Retina (tissue), 1 donor: ENCODE measurements around the gene SERPINB2.

Source experiments
- DNase-seq: peaks from one replicate; pipeline ENCODE4 v3.0.0-alpha.2; 2016

Gene SERPINB2, protein sequence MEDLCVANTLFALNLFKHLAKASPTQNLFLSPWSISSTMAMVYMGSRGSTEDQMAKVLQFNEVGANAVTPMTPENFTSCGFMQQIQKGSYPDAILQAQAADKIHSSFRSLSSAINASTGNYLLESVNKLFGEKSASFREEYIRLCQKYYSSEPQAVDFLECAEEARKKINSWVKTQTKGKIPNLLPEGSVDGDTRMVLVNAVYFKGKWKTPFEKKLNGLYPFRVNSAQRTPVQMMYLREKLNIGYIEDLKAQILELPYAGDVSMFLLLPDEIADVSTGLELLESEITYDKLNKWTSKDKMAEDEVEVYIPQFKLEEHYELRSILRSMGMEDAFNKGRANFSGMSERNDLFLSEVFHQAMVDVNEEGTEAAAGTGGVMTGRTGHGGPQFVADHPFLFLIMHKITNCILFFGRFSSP

DNA sequence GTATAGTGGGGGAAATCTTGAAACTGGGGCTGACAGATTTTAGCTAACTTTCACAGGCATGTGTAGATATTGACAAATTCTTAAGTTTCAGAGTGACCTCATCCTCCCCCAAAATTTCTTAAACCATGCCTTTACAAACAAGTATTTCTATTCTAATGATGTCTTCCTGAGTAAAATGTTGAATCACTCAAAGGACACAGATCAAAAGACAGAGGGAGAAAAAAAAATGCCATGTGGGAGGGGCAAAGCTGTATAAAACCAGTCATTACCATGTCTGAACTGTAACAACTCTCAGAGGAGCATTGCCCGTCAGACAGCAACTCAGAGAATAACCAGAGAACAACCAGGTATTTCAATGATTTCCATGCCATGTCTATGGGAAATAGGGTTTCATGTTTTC lies at the start of gene SERPINB2:
Gene SERPINB2 (plus strand): TSS at position 282 of the 400 bp plus-strand sequence. CDS start 3,740 bp downstream, outside the sequence.
- no peak for DNase-seq

DNA sequence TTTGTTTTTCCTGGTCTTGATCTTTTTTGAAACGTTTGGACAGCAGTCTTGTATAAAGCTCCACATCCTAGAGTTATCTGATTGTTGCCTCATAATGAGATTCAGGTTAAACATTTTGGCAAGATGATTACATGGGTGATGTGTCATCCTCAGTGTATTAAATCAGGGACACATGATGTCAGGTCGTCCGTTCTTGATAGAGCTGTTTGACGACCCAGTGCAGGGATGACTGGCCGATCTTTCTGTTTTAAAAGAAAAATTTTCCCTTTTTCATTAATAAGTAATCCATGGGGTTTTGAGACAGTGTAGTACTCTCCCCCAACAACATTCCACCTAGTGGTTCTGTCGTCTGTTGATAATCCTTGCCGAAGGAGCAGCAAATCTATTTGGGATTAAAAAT lies 44.5 kb upstream of the SERPINB2 start:
- no peak for DNase-seq

DNA sequence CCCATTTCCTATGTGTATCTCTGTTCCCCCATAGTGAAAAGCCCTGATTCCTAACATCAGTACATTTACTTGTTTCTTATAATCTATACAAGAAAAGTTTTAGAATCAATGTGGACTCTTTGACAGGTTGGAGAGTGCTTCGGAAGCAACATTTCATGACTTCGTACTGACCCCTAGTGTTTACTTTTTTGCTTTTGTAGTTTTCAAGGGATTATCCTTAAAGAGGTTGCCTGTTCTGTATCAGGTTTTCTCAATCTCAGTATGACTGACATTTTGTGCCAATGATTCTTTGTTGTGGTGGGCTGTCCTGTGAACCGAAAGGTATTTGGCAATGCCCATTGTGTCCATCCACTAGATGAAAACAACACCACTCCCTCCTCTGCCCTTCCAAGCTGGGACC lies 43.3 kb upstream of the SERPINB2 start:
- peak; percentile 32 for DNase-seq

DNA sequence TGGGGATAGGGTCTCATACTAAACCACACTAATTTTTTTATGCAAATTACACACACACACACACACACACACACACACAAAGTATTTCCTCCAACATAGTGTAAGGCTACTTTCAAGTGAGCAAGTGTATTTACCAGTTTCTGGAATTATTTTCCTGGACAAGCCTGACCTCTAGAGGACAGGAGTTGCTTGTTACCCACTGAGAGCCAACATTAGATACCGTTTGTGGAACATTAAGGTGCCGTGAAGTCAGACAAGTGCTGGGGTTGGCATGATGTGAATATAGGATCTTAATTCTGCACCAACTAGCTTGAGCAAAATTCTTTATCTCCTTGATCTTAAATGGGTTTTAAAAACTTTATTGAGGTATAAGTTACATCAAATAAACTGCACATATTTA lies 39.3 kb upstream of the SERPINB2 start:
- DNase-seq, result peak; percentile 33

DNA sequence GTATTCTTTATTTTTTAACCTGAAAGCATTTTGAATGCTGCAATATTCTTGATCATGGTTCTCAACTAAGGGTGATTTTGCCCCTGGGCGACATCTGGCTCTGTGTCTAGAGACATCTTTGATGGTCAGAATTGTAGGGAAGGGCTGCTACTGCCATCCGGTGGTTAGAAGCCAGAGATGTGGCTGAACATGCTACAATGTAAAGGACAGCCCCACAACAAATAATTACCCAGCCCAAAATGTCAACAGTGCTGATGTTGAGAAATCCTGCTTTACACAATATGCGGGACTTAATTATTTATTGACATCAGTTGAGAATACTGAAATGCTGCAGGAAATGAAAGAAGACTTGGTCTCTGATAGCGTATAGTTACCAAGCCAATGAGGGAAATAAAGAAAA lies 37.5 kb upstream of the SERPINB2 start:
- peak; percentile 28 for DNase-seq

DNA sequence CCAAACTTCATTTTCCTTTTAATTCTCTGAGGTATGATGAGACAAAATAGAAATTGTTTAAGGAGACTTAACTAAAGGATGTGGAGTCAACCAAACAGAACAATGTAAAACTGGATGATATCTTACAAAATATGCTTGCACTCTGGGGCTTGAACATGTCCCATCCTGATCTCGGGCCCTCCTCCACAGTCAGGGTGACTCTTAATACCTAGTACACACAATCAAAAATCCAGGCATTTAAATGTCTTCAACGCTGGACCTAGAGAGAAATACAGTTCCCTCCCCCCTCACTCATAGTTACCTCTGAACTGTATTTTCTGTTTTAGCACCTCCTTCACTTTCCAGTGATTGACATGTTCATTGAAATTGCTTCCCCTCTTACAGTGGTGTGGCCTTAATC lies 36.9 kb upstream of the SERPINB2 start:
- DNase-seq, result no peak

DNA sequence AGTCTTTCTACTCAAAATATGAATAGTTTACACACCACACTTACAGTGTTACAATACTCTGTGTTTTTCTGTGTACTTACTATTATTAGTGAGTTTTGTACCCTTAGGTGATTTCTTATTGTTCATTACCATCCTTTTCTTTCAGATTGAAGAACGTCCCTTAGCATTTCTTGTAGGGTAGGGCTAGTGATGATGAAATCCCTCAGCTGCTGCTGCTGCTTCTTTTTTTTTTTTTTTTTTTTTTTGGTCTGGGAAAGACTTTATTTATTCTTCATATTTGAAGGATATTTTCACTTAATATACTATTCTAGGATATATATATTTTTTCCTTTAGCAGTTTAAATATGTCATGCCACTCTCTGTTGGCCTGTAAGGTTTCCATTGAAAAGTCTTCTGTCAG lies 29.0 kb upstream of the SERPINB2 start:
- DNase-seq, result no peak

DNA sequence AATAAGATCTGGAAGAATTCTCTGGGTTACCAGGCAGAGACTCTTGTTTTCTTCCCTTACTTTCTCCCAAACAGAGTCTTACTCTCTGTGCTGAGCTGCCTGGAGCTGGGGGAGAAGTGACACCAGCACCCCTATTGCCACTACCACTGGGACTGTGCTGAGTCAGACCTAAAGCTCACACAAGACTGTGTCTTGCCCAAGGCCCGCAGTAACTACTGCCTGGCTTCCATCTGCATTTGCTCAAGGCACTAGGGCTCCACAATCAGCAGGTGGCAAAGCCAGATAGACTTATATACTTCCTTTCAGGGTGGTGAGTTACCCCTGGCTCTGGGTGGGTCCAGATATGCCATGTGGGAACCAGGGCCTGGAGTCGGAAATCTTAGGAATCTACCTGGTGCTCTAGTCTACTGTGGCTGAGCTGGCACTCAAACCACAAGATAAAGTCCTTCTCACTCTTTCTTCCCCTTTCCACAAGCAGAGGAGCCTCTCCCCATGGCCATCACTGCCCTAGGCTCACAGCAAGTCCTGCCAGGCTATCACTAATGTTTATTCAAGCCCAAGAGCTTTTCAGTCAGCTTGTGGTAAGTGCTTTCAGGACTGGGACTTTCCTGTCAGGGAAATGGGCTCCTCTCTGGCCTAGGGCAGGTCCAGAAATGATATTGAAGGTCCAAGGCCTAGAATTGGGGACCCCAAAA lies 27.6 kb upstream of the SERPINB2 start:
- no peak for DNase-seq

DNA sequence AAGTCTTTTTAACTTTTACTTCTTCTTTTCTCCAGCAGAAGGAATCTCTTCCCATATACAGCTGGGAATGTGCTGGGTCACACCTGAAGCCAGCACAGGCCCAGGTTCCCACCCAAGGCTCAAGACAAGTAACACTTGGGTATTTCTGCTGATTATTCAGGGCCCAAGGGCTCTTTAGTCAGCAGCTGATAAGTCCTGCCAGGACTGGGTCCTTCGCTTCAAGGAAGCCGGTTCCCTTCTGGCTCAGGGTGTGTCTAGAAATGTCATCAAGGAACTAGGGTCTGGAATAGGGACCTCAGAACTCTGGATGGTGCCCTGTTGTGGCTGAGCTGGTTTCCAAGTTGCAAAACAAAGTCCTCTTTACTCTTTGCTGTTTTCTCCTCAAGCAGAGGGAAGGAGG lies 27.0 kb upstream of the SERPINB2 start:
- DNase-seq, result no peak

DNA sequence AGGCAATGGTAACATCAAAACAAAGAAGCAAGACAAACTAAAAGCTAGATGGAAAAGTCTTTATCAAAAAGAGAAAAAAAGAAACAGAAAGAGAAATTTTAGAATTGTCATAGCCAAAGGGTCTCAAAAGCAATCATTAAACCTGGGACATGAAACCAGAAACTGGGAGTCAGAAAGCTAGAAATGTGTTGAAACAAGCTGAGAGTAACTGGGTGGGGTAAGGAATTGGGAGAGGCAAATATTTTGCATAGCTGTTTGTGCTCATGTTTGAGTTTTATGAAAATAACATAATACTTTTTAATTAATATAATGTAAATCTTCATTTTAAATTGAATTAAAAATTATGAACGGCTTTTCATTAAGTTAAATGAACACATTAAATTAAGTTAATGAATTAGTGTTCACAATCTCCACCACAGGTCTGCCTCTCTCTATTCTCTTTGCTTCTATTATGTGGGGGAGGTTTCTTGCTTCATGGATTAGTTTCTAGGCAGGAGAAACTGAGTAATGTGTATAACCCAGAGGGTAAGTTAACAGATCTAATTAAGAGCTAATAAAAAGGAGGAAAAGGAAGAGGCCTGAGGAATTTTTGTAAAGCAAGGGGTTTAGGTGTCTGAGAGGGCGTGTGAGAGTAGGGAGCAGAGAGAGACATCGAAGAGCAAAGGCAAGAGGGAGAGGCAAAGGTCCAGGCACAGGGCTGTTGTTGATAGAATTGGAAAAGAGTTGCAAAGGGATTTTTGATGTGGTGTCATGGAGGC lies 20.0 kb upstream of the SERPINB2 start:
- DNase-seq, result no peak

DNA sequence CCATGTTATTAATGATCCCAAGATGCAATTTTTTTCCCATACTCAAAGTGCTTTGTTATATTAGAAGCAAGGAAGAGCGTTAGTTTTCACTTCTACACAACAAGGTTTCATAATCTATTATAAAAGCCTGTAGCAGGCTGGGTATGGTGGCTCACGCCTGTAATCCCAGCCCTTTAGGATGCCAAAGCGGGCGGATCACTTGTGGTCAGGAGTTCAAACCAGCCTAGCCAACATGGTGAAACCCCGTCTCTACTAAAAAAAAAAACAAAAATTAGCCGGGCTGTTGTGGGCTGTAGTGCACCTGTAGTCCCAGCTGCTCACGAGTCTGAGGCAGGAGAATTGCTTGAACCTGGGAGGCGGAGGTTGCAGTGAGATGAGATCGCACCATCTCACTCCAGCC lies 19.0 kb upstream of the SERPINB2 start:
- no peak for DNase-seq

DNA sequence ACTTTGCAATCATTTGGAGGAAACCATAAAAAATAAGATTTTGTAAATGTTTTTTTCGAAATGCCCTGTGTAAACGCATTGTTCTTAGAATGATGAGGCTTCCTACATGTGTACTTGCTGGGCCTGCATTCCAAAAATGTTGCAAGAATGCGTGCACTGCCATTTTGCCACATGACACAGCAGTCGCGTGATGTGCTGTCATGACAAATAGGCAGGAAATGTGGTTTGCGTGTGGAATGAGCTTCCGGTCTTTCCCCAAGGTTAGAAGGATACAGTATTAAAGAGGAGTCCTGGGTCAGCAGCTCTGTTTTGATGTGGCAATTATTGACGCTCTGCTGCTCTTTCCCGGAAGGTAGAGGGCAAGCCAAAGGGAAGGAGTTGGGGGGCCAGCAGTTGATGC lies 18.1 kb upstream of the SERPINB2 start:
- DNase-seq, result no peak

DNA sequence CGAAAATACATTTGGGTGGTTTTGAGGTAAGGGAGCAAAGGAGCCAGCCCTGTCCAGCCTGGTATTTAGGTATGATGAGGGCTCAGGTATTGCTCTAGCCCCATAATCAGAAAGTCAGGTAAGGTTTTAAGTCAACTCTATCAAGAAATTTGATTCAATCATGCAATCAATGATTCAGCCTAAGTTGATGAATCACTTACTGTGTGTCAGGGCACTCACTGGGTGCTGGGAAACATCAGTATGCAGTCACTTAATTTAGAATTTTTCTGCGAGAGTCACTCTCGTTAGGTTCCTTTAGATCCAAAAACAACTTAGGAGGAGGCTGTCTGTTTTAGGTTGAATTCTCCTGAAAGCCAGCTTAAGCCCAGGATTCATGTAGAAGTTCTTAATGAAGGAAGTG lies 17.7 kb upstream of the SERPINB2 start:
- DNase-seq, result no peak

DNA sequence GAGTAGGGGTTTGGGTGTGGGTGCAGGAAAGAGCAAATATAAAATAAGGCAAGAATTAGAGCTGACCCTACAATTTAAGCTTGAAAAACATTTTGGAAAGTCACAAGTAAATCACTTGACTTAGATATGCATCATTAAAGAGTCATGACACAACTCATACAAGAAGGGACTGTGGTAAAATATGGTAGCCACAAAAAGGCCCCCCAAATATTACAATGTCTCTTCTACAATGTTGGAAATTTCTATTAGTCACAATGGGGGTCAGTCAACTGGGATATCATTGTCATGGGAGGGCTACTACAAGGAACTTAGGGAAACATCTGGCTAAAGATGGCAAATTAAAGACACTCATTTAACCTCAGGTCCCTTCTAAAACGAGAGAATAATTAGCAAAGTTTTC lies 15.7 kb upstream of the SERPINB2 start:
- DNase-seq, result no peak

DNA sequence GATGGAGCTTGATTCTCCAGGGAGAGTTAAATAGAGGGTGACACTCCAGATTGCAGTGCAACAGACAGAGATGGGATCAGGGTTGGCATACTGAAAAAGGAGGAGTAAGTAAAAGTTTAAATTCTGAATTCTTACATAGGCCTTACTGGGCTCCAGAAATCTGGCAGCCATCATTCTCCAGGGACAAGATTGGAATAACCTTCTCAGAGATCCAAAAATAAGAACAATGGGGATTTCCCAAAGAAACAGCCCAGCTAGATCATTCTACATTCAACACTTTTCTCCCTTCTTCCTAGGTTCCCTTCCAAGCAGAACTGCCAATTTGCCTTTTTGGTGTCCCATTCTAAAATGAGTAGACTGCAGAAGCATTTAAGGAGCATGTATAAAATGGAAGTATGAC lies 14.9 kb upstream of the SERPINB2 start:
- no peak for DNase-seq

DNA sequence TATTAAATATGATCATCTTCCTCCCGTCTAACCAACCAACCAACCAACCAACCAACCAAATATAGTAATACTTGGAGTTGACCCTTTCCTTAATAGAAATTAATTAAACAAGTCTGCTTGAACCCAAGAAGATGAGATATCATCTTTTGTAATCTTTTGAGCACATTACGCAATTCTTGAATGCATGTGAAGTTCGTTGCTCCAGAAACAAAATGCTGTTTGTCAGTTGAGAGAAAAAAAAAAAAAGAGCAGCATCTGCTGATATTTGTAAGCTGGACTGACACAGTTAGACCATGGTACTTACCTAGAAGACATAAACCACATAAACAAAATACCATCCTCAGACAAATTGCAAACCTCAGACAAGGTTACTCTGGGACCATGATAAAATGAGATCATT lies 9.2 kb upstream of the SERPINB2 start:
- DNase-seq, result no peak

DNA sequence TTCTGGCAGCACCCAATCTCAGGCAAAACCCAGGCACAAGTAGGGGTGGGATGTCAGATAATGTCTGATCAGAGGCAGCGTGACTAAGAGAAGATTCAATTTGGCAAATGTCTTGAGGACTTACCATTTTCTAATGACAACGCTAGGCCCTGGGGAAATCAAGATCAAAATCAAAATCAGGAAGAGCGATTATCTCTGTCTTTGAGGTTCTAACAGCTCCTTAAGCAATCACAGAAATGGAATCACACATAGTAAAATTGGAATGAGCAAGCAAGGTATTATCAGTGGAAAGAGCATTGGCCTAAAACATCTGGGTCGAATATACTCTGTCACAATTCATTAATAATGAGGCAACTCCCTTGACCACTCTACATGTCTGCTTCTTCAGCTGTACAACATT lies 8.6 kb upstream of the SERPINB2 start:
- DNase-seq, result no peak

DNA sequence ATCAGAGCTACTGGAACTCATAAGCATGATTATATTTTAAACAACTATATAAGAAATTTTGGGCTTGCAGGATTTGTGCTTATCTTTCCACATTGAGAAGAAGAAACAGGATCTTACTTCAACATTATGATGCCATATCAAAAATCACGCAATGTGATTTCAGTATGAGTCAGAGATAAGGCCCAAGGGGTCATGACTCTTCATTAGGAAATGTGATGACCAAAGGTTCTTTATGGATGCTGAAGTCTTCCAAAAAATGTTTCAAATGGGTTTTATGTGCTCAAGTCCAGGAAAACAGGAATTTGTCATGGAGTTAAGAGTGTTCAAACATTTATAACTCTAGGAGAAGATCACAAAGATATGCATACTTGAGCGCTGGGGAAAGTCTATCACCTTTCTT lies 7.8 kb upstream of the SERPINB2 start:
- no peak for DNase-seq

DNA sequence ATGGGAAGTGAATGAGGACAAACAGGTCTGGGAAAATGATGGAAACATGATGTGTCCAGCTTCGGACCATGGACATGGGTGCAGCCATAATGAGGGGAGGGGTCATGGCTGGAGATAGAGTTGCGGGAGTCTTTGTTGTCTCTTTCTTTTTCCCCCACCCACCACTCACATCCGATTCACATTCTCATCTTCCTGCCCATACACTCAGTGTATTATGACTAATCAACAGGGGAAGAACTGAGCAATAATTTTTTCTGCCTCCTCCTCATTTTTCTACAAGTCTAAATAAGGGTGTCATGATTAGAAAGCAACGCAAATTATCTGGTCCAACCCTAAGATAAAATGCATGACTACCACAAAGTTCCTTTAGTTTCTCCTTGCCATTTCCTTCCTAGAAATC lies 5.7 kb upstream of the SERPINB2 start:
- no peak for DNase-seq

DNA sequence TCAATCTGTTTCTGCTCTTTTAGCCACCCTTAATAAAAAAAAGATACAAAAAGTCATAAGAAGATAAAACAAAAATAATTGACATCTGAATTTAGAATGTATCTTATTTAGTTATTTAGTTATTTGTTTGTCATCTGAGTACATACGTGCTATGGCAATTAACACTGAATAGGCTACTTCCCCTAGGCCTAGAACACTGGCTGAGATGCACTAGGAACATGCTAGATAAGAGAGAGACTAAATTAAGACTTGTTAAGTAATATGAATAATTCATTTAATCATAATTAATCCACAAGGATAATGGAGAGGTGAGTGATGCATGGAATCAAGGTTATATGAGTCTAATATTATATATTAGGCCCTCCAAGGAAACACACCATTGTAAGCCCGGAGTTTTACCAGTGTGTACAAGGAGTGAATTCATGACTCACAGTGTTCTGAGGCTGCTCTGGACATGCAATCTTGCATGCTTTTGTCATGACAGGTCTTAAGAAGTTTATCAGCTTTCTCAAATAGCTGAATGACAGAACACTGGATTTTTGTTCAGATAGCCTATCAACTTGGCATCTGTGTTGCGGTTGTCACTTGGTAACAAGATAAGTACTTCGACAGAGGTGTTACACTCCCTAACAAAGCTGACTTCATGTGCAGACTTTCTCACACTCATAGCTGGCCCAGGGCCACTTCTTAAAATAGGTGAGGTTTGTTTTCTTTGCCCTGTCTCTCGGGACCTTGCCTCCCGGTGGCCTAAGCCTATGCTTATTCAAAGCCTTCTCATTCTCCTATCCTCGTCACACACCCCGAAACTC lies 5.0 kb upstream of the SERPINB2 start:
- DNase-seq, result no peak

DNA sequence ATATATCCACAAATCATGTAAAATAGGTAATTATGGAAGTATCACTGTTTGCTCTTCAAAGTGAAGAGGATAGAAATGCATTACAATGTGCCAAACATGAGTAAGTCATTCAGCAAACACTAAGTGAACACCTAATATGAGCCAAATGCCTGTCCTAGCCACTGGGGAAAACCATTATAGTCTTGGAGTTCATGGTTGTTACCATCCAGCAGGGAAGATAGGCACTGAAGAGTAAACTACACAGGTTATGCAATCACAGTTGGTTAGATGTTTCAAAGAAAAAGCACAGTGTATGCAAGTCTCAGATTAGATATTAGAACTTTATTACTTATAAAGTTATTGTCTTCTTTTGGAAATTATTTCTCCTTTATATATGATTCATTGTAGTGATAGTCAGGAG lies 3.9 kb upstream of the SERPINB2 start:
- DNase-seq, result no peak

DNA sequence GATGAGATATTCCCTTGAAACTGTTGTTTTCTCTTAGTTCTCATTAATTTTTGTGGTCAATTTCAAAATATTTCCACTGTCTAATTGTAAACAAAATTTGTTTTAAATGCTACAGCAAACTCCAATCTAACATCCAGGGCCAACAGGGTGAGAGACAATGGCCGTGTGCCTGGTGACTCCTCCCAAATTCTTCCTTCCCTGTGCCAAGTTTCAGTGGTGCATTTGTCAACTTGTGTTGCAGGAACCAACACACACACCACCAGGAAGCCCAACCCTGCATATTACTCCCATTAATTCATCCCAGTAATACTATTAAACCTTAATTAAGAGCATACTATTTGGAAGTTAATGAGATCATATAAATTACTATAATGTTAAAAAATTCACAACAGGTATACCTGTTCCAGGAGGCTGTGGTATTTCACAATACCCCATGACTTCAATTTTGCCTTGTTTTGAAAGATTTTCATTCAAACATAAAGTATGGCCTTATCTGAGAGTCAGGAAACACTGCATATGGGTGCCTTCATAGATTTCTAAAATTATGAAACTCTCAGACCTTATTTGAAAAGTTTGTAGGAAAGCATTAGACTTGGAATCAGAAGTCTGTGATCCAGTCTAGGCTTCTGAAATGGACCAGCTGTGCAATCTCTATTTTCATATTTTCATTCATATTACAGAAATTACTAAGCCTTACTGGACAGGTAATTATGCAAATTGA lies 1.1 kb downstream of the SERPINB2 start:
- DNase-seq, result no peak
